Measurements from ENCODE around the gene OR56A4.
"Not testable (repeated sequence)": the region's sequence is repeated elsewhere in the genome, so short reads cannot be mapped to it uniquely, and the experiment has no call there.

The OR56A4 gene

DNA sequence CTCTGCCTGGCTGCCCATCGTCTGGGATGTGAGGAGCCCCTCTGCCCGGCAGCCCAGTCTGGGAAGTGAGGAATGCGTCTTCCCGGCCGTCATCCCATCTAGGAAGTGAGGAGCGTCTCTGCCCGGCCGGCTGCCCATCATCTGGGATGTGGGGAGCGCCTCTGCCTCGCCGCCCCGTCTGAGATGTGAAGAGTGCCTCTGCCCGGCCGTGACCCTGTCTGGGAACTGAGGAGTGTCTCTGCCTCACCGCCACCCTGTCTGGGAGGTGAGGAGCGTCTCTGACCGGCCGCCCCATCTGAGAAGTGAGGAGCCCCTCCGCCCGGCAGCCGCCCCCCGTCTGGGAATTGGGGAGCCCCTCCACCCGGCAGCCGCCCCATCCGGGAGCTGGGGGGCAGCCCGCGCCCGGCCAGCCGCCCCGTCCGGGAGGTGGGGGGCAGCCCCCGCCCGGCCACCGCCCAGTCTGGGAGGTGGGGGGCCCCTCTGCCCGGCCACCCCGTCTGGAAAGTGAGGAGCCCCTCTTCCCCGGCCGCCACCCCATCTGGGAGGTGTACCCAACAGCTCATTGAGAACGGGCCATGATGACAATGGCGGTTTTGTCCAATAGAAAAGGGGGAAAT is 45.9 kb downstream of the OR56A4 start:
- not testable (repeated sequence) for DNase-seq (ENCODE audit: low read depth)

DNA sequence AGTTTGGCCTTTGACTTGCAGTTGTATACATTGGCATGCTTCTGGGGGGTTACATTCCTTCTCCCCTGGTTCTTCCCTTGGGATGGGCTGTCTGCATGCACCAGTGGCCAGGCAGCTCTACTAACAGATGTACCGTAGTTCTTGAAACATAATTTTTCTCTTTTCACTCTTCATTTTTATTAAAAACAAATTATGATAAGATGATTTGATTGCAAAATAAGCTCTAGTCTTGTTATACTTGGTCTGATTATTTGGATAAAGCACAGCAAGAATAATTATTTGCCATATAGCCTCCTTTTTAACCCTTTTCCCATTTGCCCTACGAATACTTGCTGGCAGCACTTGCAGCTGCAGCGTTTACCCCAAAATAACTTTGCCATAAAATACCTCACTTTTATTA is 51.2 kb downstream of the OR56A4 start:
- DNase-seq (ENCODE audit: low read depth) = no peak
